T-cell (primary cell): ENCODE results near the gene JADE2. TPM values are rescaled to one million over a fixed set of nuclear protein-coding genes. Genes with fewer than 3 reads are reported as not detected.
A peak's percentile ranks its signal among the peaks of the same experiment; 100 is the strongest.
"Not testable (repeated sequence)": the region's sequence is repeated elsewhere in the genome, so short reads cannot be mapped to it uniquely, and the experiment has no call there.

ENCODE experiments used
- ATAC-seq, 4 experiments: fragments of 200-7000 bp in 3 of 4; fragments of 150-1000 bp in 1 of 4; cut with Tn5 transposase; replicated peaks in 1 of 4; 1 replicate in 3 of 4; 2 replicates in 1 of 4; pipeline ENCODE4 v1.10.0; 2021; ENCODE audit warnings: moderate library complexity in 3 of 4, mild to moderate bottlenecking in 2 of 4, moderate number of reproducible peaks in 1 of 4
- CTCF ChIA-PET, 2 donors: fragments of 300-600 bp; sonication (Branson Sonifier 250); formaldehyde crosslinking; loops; one replicate each; lab custom pipeline; 2022; ENCODE audit warnings: antibody characterized with exemption in 2 of 2; lab: Charles Lee
- POLR2A ChIA-PET, 2 donors: fragments of 300-600 bp; sonication (Branson Sonifier 250); formaldehyde crosslinking; loops; one replicate each; lab custom pipeline; 2022; ENCODE audit warnings: antibody characterized with exemption in 2 of 2; lab: Charles Lee
- DNase-seq, 35 experiments: peaks; one replicate each; pipeline versions ENCODE4 v3.0.0 to v3.0.0-alpha.2; 2013 to 2023
- H3K27ac ChIP-seq: one replicate; pipeline ENCODE4 v1.5.1; 2013; ENCODE audit warnings: low read length
- H3K27me3 ChIP-seq, 2 experiments: replicated peaks in 1 of 2; 1 replicate in 1 of 2; 2 replicates in 1 of 2; pipeline versions ENCODE4 v1.6.1 to v1.7.0; 2013; ENCODE audit warnings: low read length in 1 of 2, mixed read lengths in 1 of 2; ENCODE audit not compliant: control insufficient read depth in 2 of 2, insufficient read depth in 2 of 2; ENCODE audit errors: extremely low read depth in 1 of 2
- H3K36me3 ChIP-seq, 2 donors: 1 replicate in 1 of 2; 2 replicates in 1 of 2; pipeline versions ENCODE4 v1.6.1 to v1.7.0; 2013; ENCODE audit warnings: low read length in 1 of 2; ENCODE audit not compliant: control insufficient read depth in 2 of 2, insufficient read depth in 1 of 2; ENCODE audit errors: extremely low read depth in 1 of 2
- H3K4me1 ChIP-seq, 2 experiments: 1 replicate in 1 of 2; 2 replicates in 1 of 2; pipeline versions ENCODE4 v1.6.1 to v1.7.0; 2013; ENCODE audit warnings: low read length in 2 of 2, mixed read lengths in 1 of 2; ENCODE audit not compliant: insufficient read depth in 2 of 2, control insufficient read depth in 1 of 2; ENCODE audit errors: extremely low read depth in 1 of 2
- H3K4me3 ChIP-seq, 2 donors: 1 replicate in 1 of 2; 2 replicates in 1 of 2; pipeline versions ENCODE4 v1.5.1 to v1.7.0; 2013; ENCODE audit warnings: mild to moderate bottlenecking in 2 of 2, low read length in 1 of 2, moderate library complexity in 1 of 2; ENCODE audit not compliant: control insufficient read depth in 1 of 2; ENCODE audit errors: extremely low read depth in 1 of 2
- H3K9me3 ChIP-seq: 2 replicates; pipeline ENCODE4 v1.7.0; 2013
- H3K27ac Mint-ChIP-seq, 2 donors: one replicate each; pipeline ENCODE4 v1.8.0; 2020 to 2021; ENCODE audit warnings: mild to moderate bottlenecking in 2 of 2, mixed read lengths in 2 of 2
- H3K27me3 Mint-ChIP-seq, 2 donors: one replicate each; pipeline ENCODE4 v1.8.0; 2021 to 2022; ENCODE audit warnings: mixed read lengths in 2 of 2
- H3K36me3 Mint-ChIP-seq: one replicate; pipeline ENCODE4 v1.8.0; 2021; ENCODE audit warnings: mixed read lengths
- H3K4me1 Mint-ChIP-seq, 3 donors: one replicate each; pipeline ENCODE4 v1.8.0; 2020 to 2022; ENCODE audit warnings: mixed read lengths in 3 of 3, mild to moderate bottlenecking in 1 of 3
- H3K4me3 Mint-ChIP-seq, 3 donors: one replicate each; pipeline ENCODE4 v1.8.0; 2020 to 2022; ENCODE audit warnings: mild to moderate bottlenecking in 3 of 3, mixed read lengths in 3 of 3, moderate library complexity in 3 of 3
- H3K9me3 Mint-ChIP-seq, 3 donors: one replicate each; pipeline ENCODE4 v1.8.0; 2020 to 2022; ENCODE audit warnings: mixed read lengths in 3 of 3
- WGBS: methylation state at CpG from one replicate; pipeline ENCODE4 v1.1.5; 2013; ENCODE audit warnings: missing lambda C conversion rate; ENCODE audit not compliant: insufficient coverage; 5-methylcytosine and 5-hydroxymethylcytosine counted together
- total RNA-seq, 35 experiments: library from RNA in 6 of 35; stranded (reverse) in 6 of 35; fragments of 120-200 nt in 1 of 35; gene quantifications; one replicate each; pipeline versions ENCODE4 v1.2.1 to v1.2.4 and lab custom pipeline; 2013 to 2026

The JADE2 gene
- total RNA-seq, 5 donors from 2014 or later (not counting 1 experiment from before 2014, with no cell fraction given), result 163 to 263 (median 239) TPM

GRCh38 chr5:134552301-134552700 is 26.8 kb downstream of the JADE2 start:
- Histone ChIP-seq H3K27me3 (no peaks in the 10 kb centered on the region), H3K27ac (no peak overlapping the region), H3K4me1 (peaks cover 0 to 68% of the 10 kb centered on the region in 2 experiments), H3K9me3 (no peaks in the 10 kb centered on the region), H3K4me3 (no peak overlapping the region), H3K36me3 (peaks cover 4 to 75% of the 10 kb centered on the region in 2 donors)
- ChIA-PET POLR2A (interaction anchor here in 1 of 2 donors (0.6 kb wide), 1 partner anchor 11 kb away, joined by 6 read pairs; no protein-coding TSS in a partner anchor), CTCF (interaction anchor here in 1 of 2 donors (1.0 kb wide), 1 partner anchor 143 kb away, joined by 4 read pairs; no protein-coding TSS in a partner anchor)
- Mint-ChIP-seq H3K4me1 (peaks cover 60 to 77% (median 76%) of the 10 kb centered on the region in 3 donors), H3K27me3 (no peaks in the 10 kb centered on the region), H3K27ac (no peak overlapping the region), H3K36me3 (peaks cover 37% of the 10 kb centered on the region), H3K4me3 (no peak overlapping the region), H3K9me3 (no peaks in the 10 kb centered on the region)
- ATAC-seq (no peak), DNase-seq (no peak)
- WGBS, result no CpG with 5 or more reads among the region's 3 CpGs

- H3K9me3 ChIP-seq, DNase-seq, H3K27me3 ChIP-seq, H3K27me3 Mint-ChIP-seq, H3K27ac ChIP-seq, H3K9me3 Mint-ChIP-seq, ATAC-seq, H3K4me3 Mint-ChIP-seq, H3K4me3 ChIP-seq: not testable (repeated sequence)
- Histone ChIP-seq H3K4me1 (peaks cover 0 to 65% of the 10 kb centered on the region in 2 experiments), H3K36me3 (peaks cover 4 to 71% of the 10 kb centered on the region in 2 donors)
- CTCF ChIA-PET, result interaction anchor here in 1 of 2 donors (1.0 kb wide), 1 partner anchor 143 kb away, joined by 4 read pairs; no protein-coding TSS in a partner anchor
- 100% methylated on average over 1 of the region's 7 CpGs for WGBS
- Mint-ChIP-seq H3K27ac (peak overlapping the region in 1 of 2 donors; percentile 8), H3K4me1 (peaks cover 57 to 74% (median 72%) of the 10 kb centered on the region in 3 donors), H3K36me3 (peaks cover 35% of the 10 kb centered on the region)
- POLR2A ChIA-PET, result interaction anchor here in 1 of 2 donors (0.6 kb wide), 1 partner anchor 11 kb away, joined by 6 read pairs; no protein-coding TSS in a partner anchor
Measured at GRCh38 chr5:134552716-134553115, 27.2 kb downstream of the JADE2 start.

- Histone ChIP-seq H3K27ac (peak overlapping the region; percentile 77), H3K27me3 (no peaks in the 10 kb centered on the region), H3K4me3 (no peak overlapping the region), H3K4me1 (peaks cover 0 to 62% of the 10 kb centered on the region in 2 experiments), H3K36me3 (peaks cover 7 to 65% of the 10 kb centered on the region in 2 donors), H3K9me3 (no peaks in the 10 kb centered on the region)
- POLR2A ChIA-PET, result interaction anchor here (0.6 kb wide), 2 partner anchors 36 to 502 kb away, joined by 6 to 8 read pairs; no protein-coding TSS in a partner anchor
- Mint-ChIP-seq H3K4me3 (peak overlapping the region in 1 of 3 donors; percentile 52), H3K36me3 (peaks cover 30% of the 10 kb centered on the region), H3K27ac (peak overlapping the region; percentile 77 to 85), H3K27me3 (no peaks in the 10 kb centered on the region), H3K4me1 (peaks cover 50 to 67% (median 65%) of the 10 kb centered on the region in 3 donors), H3K9me3 (no peaks in the 10 kb centered on the region)
- ATAC-seq (no peak), DNase-seq (no peak)
- 81% methylated on average over 5 of the region's 6 CpGs for WGBS
- CTCF ChIA-PET, result interaction anchor here in 1 of 2 donors (3.1 kb wide), 1 partner anchor 26 kb away, joined by 14 read pairs; no protein-coding TSS in a partner anchor
Measured at GRCh38 chr5:134553821-134554267, 28.4 kb downstream of the JADE2 start.

- no peaks in the 10 kb centered on the region for H3K27me3 Mint-ChIP-seq
- no peaks in the 10 kb centered on the region for H3K9me3 ChIP-seq
- DNase-seq, result peak in 15 of 35 experiments; percentile 16 to 70 (median 30)
- H3K4me3 ChIP-seq, result no peak overlapping the region
- no peaks in the 10 kb centered on the region for H3K27me3 ChIP-seq
- 55% methylated on average over 9 of the region's 15 CpGs for WGBS
- H3K36me3 Mint-ChIP-seq, result peaks cover 27% of the 10 kb centered on the region
- H3K27ac Mint-ChIP-seq, result peak overlapping the region; percentile 85 to 92
- POLR2A ChIA-PET, result interaction anchor here in 1 of 2 donors (0.6 to 1.1 kb wide), 2 partner anchors 11 to 503 kb away, joined by 4 to 8 read pairs; no protein-coding TSS in a partner anchor
- H3K4me1 Mint-ChIP-seq, result peaks cover 48 to 68% (median 59%) of the 10 kb centered on the region in 3 donors
- H3K36me3 ChIP-seq, result peaks cover 11 to 68% of the 10 kb centered on the region in 2 donors
- H3K4me3 Mint-ChIP-seq, result peak overlapping the region in 2 of 3 donors; percentile 21 to 52
- CTCF ChIA-PET, result interaction anchor here in 1 of 2 donors (0.5 to 3.1 kb wide), 5 partner anchors 27 to 251 kb away, joined by 3 to 14 read pairs (median 3); no protein-coding TSS in a partner anchor
- no peaks in the 10 kb centered on the region for H3K9me3 Mint-ChIP-seq
- ATAC-seq, result peak; percentile 14 to 38 (median 24)
- H3K4me1 ChIP-seq, result peaks cover 0 to 62% of the 10 kb centered on the region in 2 experiments
- H3K27ac ChIP-seq, result peak overlapping the region; percentile 77
Measured at GRCh38 chr5:134554319-134555222, 29.1 kb downstream of the JADE2 start.

GRCh38 chr5:134555223-134555889 is 29.9 kb downstream of the JADE2 start:
- Mint-ChIP-seq H3K9me3 (no peaks in the 10 kb centered on the region), H3K27ac (peak overlapping the region; percentile 85 to 92), H3K4me3 (peak overlapping the region; percentile 39 to 52 (median 41)), H3K27me3 (no peaks in the 10 kb centered on the region), H3K36me3 (peaks cover 34% of the 10 kb centered on the region), H3K4me1 (peaks cover 46 to 65% (median 56%) of the 10 kb centered on the region in 3 donors)
- CTCF ChIA-PET, result interaction anchor here in 1 of 2 donors (0.6 to 3.1 kb wide), 5 partner anchors 28 to 251 kb away, joined by 3 to 14 read pairs (median 5); no protein-coding TSS in a partner anchor
- Histone ChIP-seq H3K27me3 (no peaks in the 10 kb centered on the region), H3K36me3 (peaks cover 16 to 70% of the 10 kb centered on the region in 2 donors), H3K27ac (peak overlapping the region; percentile 77), H3K4me1 (peaks cover 0 to 59% of the 10 kb centered on the region in 2 experiments), H3K9me3 (no peaks in the 10 kb centered on the region), H3K4me3 (no peak overlapping the region)
- peak in 2 of 35 experiments; percentile 8 to 32 for DNase-seq
- ATAC-seq, result peak in 2 of 4 experiments; percentile 8 to 14
- POLR2A ChIA-PET, result interaction anchor here in 1 of 2 donors (0.7 to 1.1 kb wide), 2 partner anchors 12 to 62 kb away, joined by 3 to 4 read pairs; no protein-coding TSS in a partner anchor
- WGBS, result 73% methylated on average over 5 of the region's 7 CpGs
